Measurements from ENCODE around the gene SLC35D1. TPM values are rescaled to one million over a fixed set of nuclear protein-coding genes. Genes with fewer than 3 reads are reported as not detected.

SLC35D1 gene
- total and polyA plus RNA-seq, 4 donors: 22.9 to 100 (median 29.5) TPM

DNA sequence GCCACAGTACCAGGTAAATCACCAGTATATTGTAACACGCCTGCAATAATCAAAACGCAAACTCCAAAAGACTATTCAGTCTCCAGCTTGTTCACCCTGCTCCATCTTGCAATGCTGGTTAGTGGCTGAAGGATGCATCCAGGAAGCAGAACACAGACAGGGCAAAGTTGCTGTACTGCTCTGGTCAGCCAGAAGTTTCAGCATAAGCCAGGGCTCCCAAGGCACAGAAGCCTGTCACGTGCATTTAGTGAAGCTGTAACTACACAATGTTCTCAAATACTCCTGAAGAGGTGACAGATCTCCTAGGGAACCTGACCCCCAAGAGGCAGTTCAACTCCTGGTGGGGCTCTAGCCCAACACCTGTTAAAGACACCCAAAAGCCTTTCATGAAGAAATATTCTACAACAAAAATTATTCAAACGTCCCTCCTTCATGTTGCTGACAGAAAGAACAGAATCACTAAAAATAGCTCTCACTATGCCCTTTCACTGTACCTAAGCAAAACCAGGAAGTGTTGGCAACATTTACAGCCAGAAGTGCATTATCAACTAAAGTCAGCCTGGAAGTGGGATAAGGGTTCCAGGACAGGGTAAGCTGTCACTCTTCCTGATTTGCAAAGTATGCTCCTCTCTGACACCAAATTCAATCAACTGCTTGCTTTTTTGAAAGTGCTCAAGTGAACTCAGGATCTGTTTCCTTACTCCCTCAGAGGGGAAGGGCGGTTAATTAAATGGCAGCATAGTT, 52.1 kb downstream of the SLC35D1 start:
- Histone ChIP-seq H3K4me3 (ENCODE audit: low read depth in 1 of 3, low read length in 3 of 3) (no peak overlapping the region), H3K27ac (ENCODE audit: low read depth in 1 of 2, low read length in 2 of 2) (no peak overlapping the region), H3K9me3 (ENCODE audit: control insufficient read depth in 4 of 4, low read length in 3 of 4) (no peaks in the 10 kb centered on the region), H3K27me3 (ENCODE audit: control insufficient read depth in 4 of 4, insufficient read depth in 4 of 4, low read length in 3 of 4) (no peaks in the 10 kb centered on the region), H3K9ac (ENCODE audit: low read depth in 1 of 2, low read length in 2 of 2) (no peak overlapping the region), H3K36me3 (ENCODE audit: control insufficient read depth in 4 of 4, insufficient read depth in 3 of 4, low read depth in 1 of 4, low read length in 3 of 4) (peaks cover 8 to 35% (median 24%) of the 10 kb centered on the region in 4 donors), H3K4me1 (ENCODE audit: control insufficient read depth in 4 of 4, insufficient read depth in 4 of 4, low read length in 3 of 4) (no peaks in the 10 kb centered on the region)
- TF ChIP-seq TAF1 (conservative IDR thresholded peaks at IDR 0.05) (no peak), JUND (IDR thresholded peaks at IDR 0.05) (no peak), GABPA (IDR thresholded peaks at IDR 0.05 in 1 of 2, conservative IDR thresholded peaks at IDR 0.05 in 1 of 2) (no peak), FOXA2 (IDR thresholded peaks at IDR 0.05) (no peak), FOXA1 (IDR thresholded peaks at IDR 0.05) (no peak), SP1 (IDR thresholded peaks at IDR 0.05) (no peak), HNF4G (IDR thresholded peaks at IDR 0.05) (no peak), RAD21 (IDR thresholded peaks at IDR 0.05) (no peak), NR2F2 (IDR thresholded peaks at IDR 0.05) (no peak), HNF4A (conservative IDR thresholded peaks at IDR 0.05) (no peak)
- TF ChIP-seq, protein P1, sequence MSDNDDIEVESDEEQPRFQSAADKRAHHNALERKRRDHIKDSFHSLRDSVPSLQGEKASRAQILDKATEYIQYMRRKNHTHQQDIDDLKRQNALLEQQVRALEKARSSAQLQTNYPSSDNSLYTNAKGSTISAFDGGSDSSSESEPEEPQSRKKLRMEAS (IDR thresholded peaks at IDR 0.05): no peak
- TF ChIP-seq, protein P2, sequence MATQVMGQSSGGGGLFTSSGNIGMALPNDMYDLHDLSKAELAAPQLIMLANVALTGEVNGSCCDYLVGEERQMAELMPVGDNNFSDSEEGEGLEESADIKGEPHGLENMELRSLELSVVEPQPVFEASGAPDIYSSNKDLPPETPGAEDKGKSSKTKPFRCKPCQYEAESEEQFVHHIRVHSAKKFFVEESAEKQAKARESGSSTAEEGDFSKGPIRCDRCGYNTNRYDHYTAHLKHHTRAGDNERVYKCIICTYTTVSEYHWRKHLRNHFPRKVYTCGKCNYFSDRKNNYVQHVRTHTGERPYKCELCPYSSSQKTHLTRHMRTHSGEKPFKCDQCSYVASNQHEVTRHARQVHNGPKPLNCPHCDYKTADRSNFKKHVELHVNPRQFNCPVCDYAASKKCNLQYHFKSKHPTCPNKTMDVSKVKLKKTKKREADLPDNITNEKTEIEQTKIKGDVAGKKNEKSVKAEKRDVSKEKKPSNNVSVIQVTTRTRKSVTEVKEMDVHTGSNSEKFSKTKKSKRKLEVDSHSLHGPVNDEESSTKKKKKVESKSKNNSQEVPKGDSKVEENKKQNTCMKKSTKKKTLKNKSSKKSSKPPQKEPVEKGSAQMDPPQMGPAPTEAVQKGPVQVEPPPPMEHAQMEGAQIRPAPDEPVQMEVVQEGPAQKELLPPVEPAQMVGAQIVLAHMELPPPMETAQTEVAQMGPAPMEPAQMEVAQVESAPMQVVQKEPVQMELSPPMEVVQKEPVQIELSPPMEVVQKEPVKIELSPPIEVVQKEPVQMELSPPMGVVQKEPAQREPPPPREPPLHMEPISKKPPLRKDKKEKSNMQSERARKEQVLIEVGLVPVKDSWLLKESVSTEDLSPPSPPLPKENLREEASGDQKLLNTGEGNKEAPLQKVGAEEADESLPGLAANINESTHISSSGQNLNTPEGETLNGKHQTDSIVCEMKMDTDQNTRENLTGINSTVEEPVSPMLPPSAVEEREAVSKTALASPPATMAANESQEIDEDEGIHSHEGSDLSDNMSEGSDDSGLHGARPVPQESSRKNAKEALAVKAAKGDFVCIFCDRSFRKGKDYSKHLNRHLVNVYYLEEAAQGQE (IDR thresholded peaks at IDR 0.05): no peak
- TF ChIP-seq, protein P3, sequence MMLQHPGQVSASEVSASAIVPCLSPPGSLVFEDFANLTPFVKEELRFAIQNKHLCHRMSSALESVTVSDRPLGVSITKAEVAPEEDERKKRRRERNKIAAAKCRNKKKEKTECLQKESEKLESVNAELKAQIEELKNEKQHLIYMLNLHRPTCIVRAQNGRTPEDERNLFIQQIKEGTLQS (IDR thresholded peaks at IDR 0.05): no peak
- TF ChIP-seq, protein P4, sequence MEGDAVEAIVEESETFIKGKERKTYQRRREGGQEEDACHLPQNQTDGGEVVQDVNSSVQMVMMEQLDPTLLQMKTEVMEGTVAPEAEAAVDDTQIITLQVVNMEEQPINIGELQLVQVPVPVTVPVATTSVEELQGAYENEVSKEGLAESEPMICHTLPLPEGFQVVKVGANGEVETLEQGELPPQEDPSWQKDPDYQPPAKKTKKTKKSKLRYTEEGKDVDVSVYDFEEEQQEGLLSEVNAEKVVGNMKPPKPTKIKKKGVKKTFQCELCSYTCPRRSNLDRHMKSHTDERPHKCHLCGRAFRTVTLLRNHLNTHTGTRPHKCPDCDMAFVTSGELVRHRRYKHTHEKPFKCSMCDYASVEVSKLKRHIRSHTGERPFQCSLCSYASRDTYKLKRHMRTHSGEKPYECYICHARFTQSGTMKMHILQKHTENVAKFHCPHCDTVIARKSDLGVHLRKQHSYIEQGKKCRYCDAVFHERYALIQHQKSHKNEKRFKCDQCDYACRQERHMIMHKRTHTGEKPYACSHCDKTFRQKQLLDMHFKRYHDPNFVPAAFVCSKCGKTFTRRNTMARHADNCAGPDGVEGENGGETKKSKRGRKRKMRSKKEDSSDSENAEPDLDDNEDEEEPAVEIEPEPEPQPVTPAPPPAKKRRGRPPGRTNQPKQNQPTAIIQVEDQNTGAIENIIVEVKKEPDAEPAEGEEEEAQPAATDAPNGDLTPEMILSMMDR (IDR thresholded peaks at IDR 0.05; ENCODE audit: low read depth, low read length, missing input control): no peak
- DNase-seq (ENCODE audit: low spot score): no peak
- WGBS: 83% methylated on average over 5 of the region's 5 CpGs

DNA sequence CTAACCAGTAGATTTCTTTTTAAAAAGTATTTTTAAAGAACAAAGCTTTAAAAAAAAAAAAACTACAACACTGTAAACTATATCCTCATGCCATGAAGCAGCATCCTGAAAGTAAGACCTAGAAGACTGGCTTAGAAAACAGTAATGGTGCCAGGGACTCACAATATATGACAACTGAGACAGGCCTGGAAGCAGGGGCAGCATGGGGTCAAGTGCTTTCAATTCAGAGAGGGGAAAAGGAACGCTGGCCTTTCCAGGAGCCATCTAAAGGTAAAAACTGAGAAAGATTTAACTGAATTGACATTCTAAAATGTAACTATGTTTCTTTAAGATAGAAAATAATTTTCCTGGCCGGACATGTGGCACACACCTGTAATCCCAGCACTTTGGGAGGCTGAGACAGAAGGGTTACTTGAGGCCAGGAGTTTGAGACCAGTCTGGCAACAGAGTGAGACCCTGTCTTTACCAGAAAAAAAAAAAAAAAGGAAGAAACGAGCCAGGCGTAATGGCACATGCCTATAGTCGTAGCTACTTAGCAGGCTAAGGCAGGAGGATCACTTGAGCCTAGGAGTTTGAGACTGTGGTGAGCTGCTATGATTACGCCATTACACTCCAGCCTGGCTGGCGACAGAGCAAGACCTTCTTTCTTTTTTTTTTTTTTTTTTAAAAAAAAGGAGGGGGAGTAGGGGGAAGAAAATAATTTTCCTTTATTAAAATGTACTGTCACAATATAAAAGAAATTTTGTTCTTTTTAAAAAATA, 54.1 kb downstream of the SLC35D1 start:
- Histone ChIP-seq H3K9me3 (ENCODE audit: control insufficient read depth in 4 of 4, low read length in 3 of 4) (no peaks in the 10 kb centered on the region), H3K27me3 (ENCODE audit: control insufficient read depth in 4 of 4, insufficient read depth in 4 of 4, low read length in 3 of 4) (no peaks in the 10 kb centered on the region), H3K9ac (ENCODE audit: low read depth in 1 of 2, low read length in 2 of 2) (no peak overlapping the region), H3K27ac (ENCODE audit: low read depth in 1 of 2, low read length in 2 of 2) (no peak overlapping the region), H3K4me1 (ENCODE audit: control insufficient read depth in 4 of 4, insufficient read depth in 4 of 4, low read length in 3 of 4) (no peaks in the 10 kb centered on the region), H3K36me3 (ENCODE audit: control insufficient read depth in 4 of 4, insufficient read depth in 3 of 4, low read depth in 1 of 4, low read length in 3 of 4) (peaks cover 7 to 38% (median 22%) of the 10 kb centered on the region in 4 donors), H3K4me3 (ENCODE audit: low read depth in 1 of 3, low read length in 3 of 3) (no peak overlapping the region)
- WGBS: 91% methylated on average over 7 of the region's 7 CpGs
- TF ChIP-seq FOXA2 (IDR thresholded peaks at IDR 0.05): no peak
- TF ChIP-seq, protein P2 (IDR thresholded peaks at IDR 0.05): no peak
- no peak for TF ChIP-seq NR2F2 (IDR thresholded peaks at IDR 0.05)
- no peak for TF ChIP-seq JUND (IDR thresholded peaks at IDR 0.05)
- no peak for TF ChIP-seq GABPA (IDR thresholded peaks at IDR 0.05 in 1 of 2, conservative IDR thresholded peaks at IDR 0.05 in 1 of 2)
- no peak for TF ChIP-seq RXRA (IDR thresholded peaks at IDR 0.05)
- TF ChIP-seq HNF4A (conservative IDR thresholded peaks at IDR 0.05): no peak
- no peak for TF ChIP-seq TAF1 (conservative IDR thresholded peaks at IDR 0.05)
- TF ChIP-seq, protein P1 (IDR thresholded peaks at IDR 0.05): no peak
- no peak for DNase-seq (ENCODE audit: low spot score)

All from liver (tissue), 9 donors.